A549 (cell line): ENCODE data around the gene CTNND2.

Source experiments
- CTCF ChIP-seq: fragments of >200 bp; sonication (Bioruptor Twin); formaldehyde crosslinking; IDR thresholded peaks from 3 replicates; pipeline ENCODE4 v1.5.1; 2016
- POLR2A ChIP-seq: IDR thresholded peaks from 2 replicates; pipeline ENCODE4 v1.6.1; 2012; ENCODE audit warnings: mild to moderate bottlenecking, low read length
- RAD21 ChIP-seq, 2 experiments: fragments of >200 bp in 1 of 2; sonication (Bioruptor Twin) in 1 of 2; formaldehyde crosslinking in 1 of 2; IDR thresholded peaks in 1 of 2; conservative IDR thresholded peaks in 1 of 2; 2 replicates in 1 of 2; 3 replicates in 1 of 2; pipeline ENCODE4 v1.6.1; 2012 to 2018; ENCODE audit warnings: inconsistent platforms in 1 of 2

GRCh38 chr5:11164531-11165294 is 739.5 kb downstream of the CTNND2 start:
- no peak for TF ChIP-seq POLR2A
- TF ChIP-seq RAD21 (conservative IDR thresholded peaks at IDR 0.05 in 1 of 2, IDR thresholded peaks at IDR 0.05 in 1 of 2) = no peak
- no peak for TF ChIP-seq CTCF
